BLaER1 (cell line): ENCODE measurements around the gene VPS13D.

Experiments
- H3K27ac ChIP-seq: shearing (Covaris generic); formaldehyde crosslinking; 2 replicates; pipeline ENCODE4 v1.8.1; 2022
- H3K27me3 ChIP-seq: shearing (Covaris generic); formaldehyde crosslinking; 2 replicates; pipeline ENCODE4 v1.8.1; 2022
- H3K36me3 ChIP-seq: shearing (Covaris generic); formaldehyde crosslinking; 2 replicates; pipeline ENCODE4 v1.8.1; 2022
- H3K4me1 ChIP-seq: shearing (Covaris generic); formaldehyde crosslinking; 2 replicates; pipeline ENCODE4 v1.8.1; 2022
- H3K4me2 ChIP-seq: shearing (Covaris generic); formaldehyde crosslinking; 2 replicates; pipeline ENCODE4 v1.8.1; 2022
- H3K4me3 ChIP-seq: shearing (Covaris generic); formaldehyde crosslinking; 2 replicates; pipeline ENCODE4 v1.8.1; 2022
- H3K9ac ChIP-seq: shearing (Covaris generic); formaldehyde crosslinking; 2 replicates; pipeline ENCODE4 v1.8.1; 2022
- H3K9me3 ChIP-seq: shearing (Covaris generic); formaldehyde crosslinking; 2 replicates; pipeline ENCODE4 v1.8.1; 2022
- H4K20me1 ChIP-seq: shearing (Covaris generic); formaldehyde crosslinking; 2 replicates; pipeline ENCODE4 v1.8.1; 2022
- Cebpa-rat ChIP-seq: shearing (Covaris generic); IDR thresholded peaks from 2 replicates; pipeline ENCODE4 v1.8.1; 2022

The VPS13D gene

GRCh38 chr1:12339811-12340543 is 110.1 kb downstream of the VPS13D start:
- peak overlapping the region; percentile 23 for H3K4me2 ChIP-seq
- H3K36me3 ChIP-seq = peaks cover 27% of the 10 kb centered on the region
- H3K9me3 ChIP-seq = no peaks in the 10 kb centered on the region
- no peak for TF ChIP-seq Cebpa-rat
- no peak overlapping the region for H3K4me3 ChIP-seq
- H3K4me1 ChIP-seq = peaks cover 38% of the 10 kb centered on the region
- H4K20me1 ChIP-seq = no peaks in the 10 kb centered on the region
- no peak overlapping the region for H3K9ac ChIP-seq
- H3K27ac ChIP-seq = no peak overlapping the region
- H3K27me3 ChIP-seq = no peaks in the 10 kb centered on the region

- no peak for TF ChIP-seq Cebpa-rat
- no peak overlapping the region for H3K27ac ChIP-seq
- no peaks in the 10 kb centered on the region for H3K9me3 ChIP-seq
- H3K36me3 ChIP-seq = peaks cover 21% of the 10 kb centered on the region
- no peaks in the 10 kb centered on the region for H4K20me1 ChIP-seq
- no peaks in the 10 kb centered on the region for H3K27me3 ChIP-seq
- peak overlapping the region; percentile 23 for H3K4me2 ChIP-seq
- no peak overlapping the region for H3K4me3 ChIP-seq
- no peak overlapping the region for H3K9ac ChIP-seq
- peaks cover 43% of the 10 kb centered on the region for H3K4me1 ChIP-seq
These were observed 110.7 kb downstream of the VPS13D start for GRCh38 chr1:12340544-12340930.

- H3K4me2 ChIP-seq = no peak overlapping the region
- peaks cover 55% of the 10 kb centered on the region for H3K4me1 ChIP-seq
- no peak overlapping the region for H3K27ac ChIP-seq
- H3K36me3 ChIP-seq = peaks cover 20% of the 10 kb centered on the region; the same call in 1 of the 2 replicates
- no peak overlapping the region for H3K4me3 ChIP-seq
- H4K20me1 ChIP-seq = no peaks in the 10 kb centered on the region
- no peak overlapping the region for H3K9ac ChIP-seq
- H3K27me3 ChIP-seq = no peaks in the 10 kb centered on the region
- TF ChIP-seq Cebpa-rat = no peak
- H3K9me3 ChIP-seq = no peaks in the 10 kb centered on the region
These were observed 111.8 kb downstream of the VPS13D start for GRCh38 chr1:12341667-12342066.

- Histone ChIP-seq H3K9me3 (no peaks in the 10 kb centered on the region), H3K9ac (no peak overlapping the region), H3K4me2 (no peak overlapping the region), H3K36me3 (peaks cover 27% of the 10 kb centered on the region), H3K4me1 (peaks cover 55% of the 10 kb centered on the region), H4K20me1 (no peaks in the 10 kb centered on the region), H3K27me3 (no peaks in the 10 kb centered on the region), H3K27ac (no peak overlapping the region), H3K4me3 (no peak overlapping the region)
- no peak for TF ChIP-seq Cebpa-rat
These were observed 112.7 kb downstream of the VPS13D start for GRCh38 chr1:12342401-12343003.

GRCh38 chr1:12343823-12344487 is 114.1 kb downstream of the VPS13D start:
- no peaks in the 10 kb centered on the region for H4K20me1 ChIP-seq
- peaks cover 55% of the 10 kb centered on the region for H3K4me1 ChIP-seq
- peak overlapping the region; percentile 68 for H3K9ac ChIP-seq
- H3K9me3 ChIP-seq = peaks cover 4% of the 10 kb centered on the region
- H3K27me3 ChIP-seq = no peaks in the 10 kb centered on the region
- H3K27ac ChIP-seq = peak overlapping the region; percentile 75
- peaks cover 32% of the 10 kb centered on the region for H3K36me3 ChIP-seq
- peak overlapping the region; percentile 50; the same call in 1 of the 2 replicates for H3K4me3 ChIP-seq
- TF ChIP-seq Cebpa-rat = no peak
- H3K4me2 ChIP-seq = peak overlapping the region; percentile 95

GRCh38 chr1:12344596-12345349 is 114.9 kb downstream of the VPS13D start:
- Histone ChIP-seq H3K36me3 (peaks cover 40% of the 10 kb centered on the region), H3K27ac (peak overlapping the region; percentile 75), H4K20me1 (no peaks in the 10 kb centered on the region), H3K27me3 (no peaks in the 10 kb centered on the region), H3K4me1 (peaks cover 49% of the 10 kb centered on the region), H3K9ac (peak overlapping the region; percentile 68), H3K4me2 (peak overlapping the region; percentile 95), H3K4me3 (peak overlapping the region; percentile 50), H3K9me3 (peaks cover 12% of the 10 kb centered on the region)
- TF ChIP-seq Cebpa-rat = no peak

GRCh38 chr1:12345350-12346217 is 115.8 kb downstream of the VPS13D start:
- Histone ChIP-seq H4K20me1 (no peaks in the 10 kb centered on the region), H3K4me1 (peaks cover 40% of the 10 kb centered on the region), H3K27me3 (no peaks in the 10 kb centered on the region), H3K36me3 (peaks cover 48% of the 10 kb centered on the region), H3K4me2 (peak overlapping the region; percentile 95), H3K9ac (peak overlapping the region; percentile 68), H3K9me3 (peaks cover 19% of the 10 kb centered on the region), H3K27ac (peak overlapping the region; percentile 75), H3K4me3 (peak overlapping the region; percentile 50)
- no peak for TF ChIP-seq Cebpa-rat

GRCh38 chr1:12346483-12347151 is 116.8 kb downstream of the VPS13D start:
- H3K9ac ChIP-seq = no peak overlapping the region
- H3K4me1 ChIP-seq = peaks cover 35% of the 10 kb centered on the region
- H3K27ac ChIP-seq = 0 out of 2 replicates have a peak overlapping the region, but pooled peaks have one; percentile 75
- peaks cover 28% of the 10 kb centered on the region for H3K9me3 ChIP-seq
- H4K20me1 ChIP-seq = no peaks in the 10 kb centered on the region
- peak overlapping the region; percentile 95; the same call in 1 of the 2 replicates for H3K4me2 ChIP-seq
- H3K36me3 ChIP-seq = peaks cover 58% of the 10 kb centered on the region
- H3K4me3 ChIP-seq = no peak overlapping the region
- no peaks in the 10 kb centered on the region for H3K27me3 ChIP-seq
- no peak for TF ChIP-seq Cebpa-rat
